Rectal smooth muscle tissue (tissue), 1 donor: ENCODE results near the gene LGI1.

Experiments
- H3K27ac ChIP-seq: one replicate; pipeline ENCODE4 v1.7.0; 2013; ENCODE audit warnings: low read depth, low read length, inconsistent platforms
- H3K27me3 ChIP-seq: one replicate; pipeline ENCODE4 v1.7.0; 2013; ENCODE audit warnings: low read length; ENCODE audit not compliant: control insufficient read depth, insufficient read depth
- H3K36me3 ChIP-seq: one replicate; pipeline ENCODE4 v1.7.0; 2013; ENCODE audit warnings: low read length; ENCODE audit not compliant: control insufficient read depth, insufficient read depth
- H3K4me1 ChIP-seq: one replicate; pipeline ENCODE4 v1.7.0; 2013; ENCODE audit warnings: low read length; ENCODE audit not compliant: control insufficient read depth, insufficient read depth
- H3K4me3 ChIP-seq: one replicate; pipeline ENCODE4 v1.7.0; 2013; ENCODE audit warnings: low read length
- H3K9ac ChIP-seq: one replicate; pipeline ENCODE4 v1.7.0; 2013; ENCODE audit warnings: low read length

Gene LGI1

GRCh38 chr10:93844979-93845626 is 87.4 kb downstream of the LGI1 start:
- H3K4me3 ChIP-seq, result no peak overlapping the region

More at GRCh38 chr10:93844979-93845626, 87.4 kb downstream of the LGI1 start:
- Histone ChIP-seq H3K27me3 (no peaks in the 10 kb centered on the region), H3K36me3 (no peaks in the 10 kb centered on the region), H3K27ac (no peak overlapping the region), H3K9ac (no peak overlapping the region), H3K4me1 (no peaks in the 10 kb centered on the region)
